ENCODE data around the gene TULP1.

Gene TULP1

GRCh38 chr6:35454391-35455110 lies 58.1 kb downstream of the TULP1 start:
- no peak for DNase-seq

GRCh38 chr6:35453236-35453635 lies 59.5 kb downstream of the TULP1 start:
- no peak for DNase-seq

GRCh38 chr6:35452183-35453090 lies 60.3 kb downstream of the TULP1 start, which contains the start of gene FANCE:
TSS of gene FANCE (plus strand) at chr6:35452338. CDS start at chr6:35452546, 208 bp downstream.
- peak; percentile 98 for DNase-seq

GRCh38 chr6:35451354-35452182 lies 61.1 kb downstream of the TULP1 start:
- no peak for DNase-seq

GRCh38 chr6:35449287-35449881 lies 63.3 kb downstream of the TULP1 start:
- DNase-seq: peak; percentile 87

- peak; percentile 29 for DNase-seq
Observed at GRCh38 chr6:35448191-35448590, 64.5 kb downstream of the TULP1 start.
